Suppressor macrophage treated with lipopolysaccharide for 1 hour (primary cell): Measurements from ENCODE around the gene GABRP.
"Not testable (repeated sequence)": the region's sequence is repeated elsewhere in the genome, so short reads cannot be mapped to it uniquely, and the experiment has no call there.

Source experiments
- DNase-seq, 3 donors: peaks; one replicate each; pipeline ENCODE4 v3.0.0-alpha.2; 2020 to 2022

GABRP gene

GRCh38 chr5:170795154-170795553 is 11.6 kb downstream of the GABRP start:
- no peak for DNase-seq

- no peak for DNase-seq
These were observed 22.1 kb downstream of the GABRP start for GRCh38 chr5:170805666-170806065.

- peak in 2 of 3 donors; percentile 9 to 24 for DNase-seq
These were observed 26.0 kb downstream of the GABRP start for GRCh38 chr5:170809551-170809950.

GRCh38 chr5:170811719-170812118 is 28.2 kb downstream of the GABRP start:
- DNase-seq: no peak

- no peak for DNase-seq
These were observed 29.7 kb downstream of the GABRP start for GRCh38 chr5:170813231-170813630.

GRCh38 chr5:170817195-170817594 is 33.7 kb downstream of the GABRP start:
- DNase-seq: no peak

GRCh38 chr5:170818232-170818631 is 34.7 kb downstream of the GABRP start:
- no peak for DNase-seq

- no peak for DNase-seq
These were observed 36.3 kb downstream of the GABRP start for GRCh38 chr5:170819824-170820223.

GRCh38 chr5:170821257-170821800 is 37.8 kb downstream of the GABRP start:
- DNase-seq: no peak

- DNase-seq: no peak
These were observed 42.6 kb downstream of the GABRP start for GRCh38 chr5:170826117-170826516.

- DNase-seq: no peak
These were observed 48.7 kb downstream of the GABRP start for GRCh38 chr5:170832241-170832640.

- DNase-seq: not testable (repeated sequence)
These were observed 50.5 kb downstream of the GABRP start for GRCh38 chr5:170833981-170834380.

- DNase-seq: no peak
These were observed 52.7 kb downstream of the GABRP start for GRCh38 chr5:170836226-170836625.

GRCh38 chr5:170843870-170844269 is 60.3 kb downstream of the GABRP start:
- DNase-seq: no peak

- DNase-seq: no peak
These were observed 61.1 kb downstream of the GABRP start for GRCh38 chr5:170844651-170845050.

- DNase-seq: no peak
These were observed 62.9 kb downstream of the GABRP start for GRCh38 chr5:170846416-170846815.

- no peak for DNase-seq
These were observed 63.3 kb downstream of the GABRP start for GRCh38 chr5:170846846-170847245.

- no peak for DNase-seq
These were observed 64.5 kb downstream of the GABRP start for GRCh38 chr5:170848033-170848432.

GRCh38 chr5:170849374-170849773 is 65.8 kb downstream of the GABRP start:
- no peak for DNase-seq

- DNase-seq: no peak
These were observed 71.0 kb downstream of the GABRP start for GRCh38 chr5:170854566-170854965.

- no peak for DNase-seq
These were observed 73.5 kb downstream of the GABRP start for GRCh38 chr5:170857066-170857465.

- no peak for DNase-seq
These were observed 76.9 kb downstream of the GABRP start for GRCh38 chr5:170860415-170860814.

- peak in 1 of 3 donors; percentile 19 for DNase-seq
These were observed 77.5 kb downstream of the GABRP start for GRCh38 chr5:170860818-170861666.

- DNase-seq: no peak
These were observed 78.1 kb downstream of the GABRP start for GRCh38 chr5:170861667-170861916.
